ENCODE measurements around the gene OR8B2.

DNA sequence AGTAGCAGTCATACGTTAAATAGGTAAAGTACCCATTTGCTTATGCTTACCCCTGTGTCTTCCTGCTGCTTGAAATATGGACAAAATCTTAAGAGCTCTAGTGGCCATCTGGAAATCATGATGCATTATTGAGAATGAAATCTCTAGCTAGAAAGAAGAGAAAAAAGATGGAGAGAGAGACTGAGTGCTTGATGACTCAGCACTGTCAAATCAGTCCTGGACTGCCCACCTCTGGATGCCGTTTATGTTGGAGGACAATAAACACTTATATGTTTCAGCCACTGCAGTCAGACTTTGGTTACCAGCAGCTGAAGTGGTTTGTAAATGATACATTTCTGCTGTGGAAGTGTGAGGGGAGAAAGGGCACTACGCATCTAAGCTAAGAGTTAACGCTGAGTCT is 36.7 kb upstream of the OR8B2 start:
- TF ChIP-seq, protein P1, sequence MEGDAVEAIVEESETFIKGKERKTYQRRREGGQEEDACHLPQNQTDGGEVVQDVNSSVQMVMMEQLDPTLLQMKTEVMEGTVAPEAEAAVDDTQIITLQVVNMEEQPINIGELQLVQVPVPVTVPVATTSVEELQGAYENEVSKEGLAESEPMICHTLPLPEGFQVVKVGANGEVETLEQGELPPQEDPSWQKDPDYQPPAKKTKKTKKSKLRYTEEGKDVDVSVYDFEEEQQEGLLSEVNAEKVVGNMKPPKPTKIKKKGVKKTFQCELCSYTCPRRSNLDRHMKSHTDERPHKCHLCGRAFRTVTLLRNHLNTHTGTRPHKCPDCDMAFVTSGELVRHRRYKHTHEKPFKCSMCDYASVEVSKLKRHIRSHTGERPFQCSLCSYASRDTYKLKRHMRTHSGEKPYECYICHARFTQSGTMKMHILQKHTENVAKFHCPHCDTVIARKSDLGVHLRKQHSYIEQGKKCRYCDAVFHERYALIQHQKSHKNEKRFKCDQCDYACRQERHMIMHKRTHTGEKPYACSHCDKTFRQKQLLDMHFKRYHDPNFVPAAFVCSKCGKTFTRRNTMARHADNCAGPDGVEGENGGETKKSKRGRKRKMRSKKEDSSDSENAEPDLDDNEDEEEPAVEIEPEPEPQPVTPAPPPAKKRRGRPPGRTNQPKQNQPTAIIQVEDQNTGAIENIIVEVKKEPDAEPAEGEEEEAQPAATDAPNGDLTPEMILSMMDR (IDR thresholded peaks at IDR 0.05) = no peak
- TF ChIP-seq POLR2A (IDR thresholded peaks at IDR 0.05) = no peak

Measured in body of pancreas (tissue), 4 donors.